Central memory CD4-positive, alpha-beta T cell (primary cell): ENCODE results near the gene EPS8L3.
"Not testable (repeated sequence)": the region's sequence is repeated elsewhere in the genome, so short reads cannot be mapped to it uniquely, and the experiment has no call there.

Experiments used
- DNase-seq: peaks from one replicate; pipeline ENCODE4 v3.0.0; 2022

EPS8L3 gene

DNA sequence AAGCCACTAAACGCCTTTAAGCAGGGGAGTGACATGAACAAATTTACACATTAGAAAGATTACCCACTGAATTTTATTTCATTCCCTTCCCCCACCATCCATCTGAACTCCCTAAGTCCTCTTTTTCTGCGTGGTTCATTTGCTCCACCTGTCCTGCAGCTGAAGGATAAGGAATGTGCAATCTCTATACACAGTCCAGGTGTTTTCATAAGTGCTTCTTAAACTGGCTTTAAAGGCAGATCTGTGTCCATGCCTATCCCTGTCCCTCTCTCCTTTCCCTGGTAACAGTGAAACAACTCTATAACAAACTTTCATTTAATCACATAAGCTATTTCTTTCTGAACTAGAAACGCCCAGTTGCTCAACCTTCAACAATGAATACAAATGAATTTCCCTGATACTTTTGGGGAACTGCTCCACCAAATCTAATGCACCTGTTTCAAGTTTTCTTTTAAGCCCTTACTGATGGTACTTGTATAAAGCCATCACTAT is 31.3 kb downstream of the EPS8L3 start:
- DNase-seq = no peak

DNA sequence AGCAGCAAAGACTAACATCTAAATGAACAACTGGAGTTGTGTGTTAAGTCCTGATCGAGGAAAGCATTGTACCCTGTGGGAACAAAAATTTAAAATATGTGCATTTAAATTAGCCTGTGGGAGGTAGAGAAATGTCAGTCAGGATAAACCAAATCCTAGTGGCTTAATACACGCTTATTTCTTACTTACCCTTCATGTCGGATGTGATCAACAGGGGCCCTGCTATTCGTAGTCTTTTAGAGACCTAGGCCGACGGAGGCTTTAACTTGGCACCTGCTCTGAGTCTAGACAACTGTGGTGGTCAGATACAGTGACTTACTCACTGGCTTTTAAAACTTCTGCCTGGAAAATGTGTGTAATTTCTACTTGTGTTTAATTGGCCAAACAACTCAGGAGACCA is 33.1 kb downstream of the EPS8L3 start:
- DNase-seq = no peak

DNA sequence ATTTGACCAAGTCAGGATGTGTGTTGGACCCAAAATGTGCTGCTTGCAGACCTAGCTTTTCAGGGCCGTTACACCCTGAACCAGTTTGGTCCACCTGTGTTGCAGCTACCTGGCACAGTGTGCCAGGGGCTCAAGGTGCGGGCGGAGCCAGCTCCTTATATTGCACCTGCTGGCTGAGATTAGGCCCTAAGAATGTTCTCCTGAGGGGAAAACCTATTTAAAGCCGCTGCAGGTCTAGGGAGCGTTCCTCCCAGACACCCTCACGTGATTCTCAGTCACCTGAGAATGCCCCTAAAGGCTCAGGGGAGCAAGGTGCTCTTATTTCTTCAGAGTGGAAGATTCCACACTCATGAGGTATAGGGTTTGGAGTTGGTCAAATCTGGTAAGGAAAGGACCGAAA is 34.9 kb downstream of the EPS8L3 start:
- DNase-seq = no peak

DNA sequence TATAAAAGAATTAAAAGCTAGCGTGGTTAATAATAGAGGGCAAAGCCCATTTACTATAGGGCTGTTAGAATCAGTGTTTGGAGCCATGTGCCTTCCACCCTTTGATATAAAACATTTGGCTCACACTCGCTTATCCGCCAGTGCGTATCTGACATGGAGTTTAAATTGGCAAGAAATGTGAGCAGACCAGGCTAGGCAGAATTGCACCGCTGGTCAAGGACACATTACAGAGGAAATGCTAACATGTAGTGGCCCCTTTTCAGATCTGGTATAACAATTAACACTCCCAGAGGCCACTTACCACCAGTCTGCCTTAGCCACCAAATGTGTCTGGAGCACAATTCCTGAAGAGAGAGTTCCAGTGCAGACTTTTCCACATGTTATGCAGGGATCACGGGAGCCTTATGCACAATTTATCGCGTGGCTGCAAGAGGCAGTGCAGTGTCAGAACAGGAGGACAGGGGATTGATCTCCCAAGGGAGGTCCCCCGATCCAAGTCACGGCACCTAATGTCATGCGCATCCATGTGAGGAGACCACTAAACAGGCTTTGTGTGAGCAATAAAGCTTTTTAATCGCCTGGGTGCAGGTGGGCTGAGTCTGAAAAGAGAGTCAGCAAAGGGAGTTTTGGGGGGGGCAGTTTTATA is 36.9 kb downstream of the EPS8L3 start:
- no peak for DNase-seq

DNA sequence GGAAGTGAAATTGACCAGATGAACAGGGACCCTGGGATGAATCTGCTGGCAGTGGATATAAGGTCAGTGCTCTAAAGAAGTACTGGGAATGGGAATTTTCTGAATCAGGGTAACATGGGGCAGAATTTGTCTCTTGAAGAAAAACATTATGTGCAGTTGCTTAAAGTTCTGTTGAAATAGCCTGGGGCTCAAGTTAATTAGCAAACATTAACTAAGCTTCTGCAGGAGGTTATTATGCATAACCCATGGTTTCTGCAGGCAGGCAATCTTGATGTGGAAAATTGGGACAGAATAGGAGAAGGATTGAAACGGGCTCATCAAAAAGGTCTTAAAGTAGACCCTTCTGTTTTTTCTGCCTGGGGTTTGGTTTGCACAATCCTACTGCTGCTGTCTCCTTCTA is 37.7 kb downstream of the EPS8L3 start:
- DNase-seq = no peak

DNA sequence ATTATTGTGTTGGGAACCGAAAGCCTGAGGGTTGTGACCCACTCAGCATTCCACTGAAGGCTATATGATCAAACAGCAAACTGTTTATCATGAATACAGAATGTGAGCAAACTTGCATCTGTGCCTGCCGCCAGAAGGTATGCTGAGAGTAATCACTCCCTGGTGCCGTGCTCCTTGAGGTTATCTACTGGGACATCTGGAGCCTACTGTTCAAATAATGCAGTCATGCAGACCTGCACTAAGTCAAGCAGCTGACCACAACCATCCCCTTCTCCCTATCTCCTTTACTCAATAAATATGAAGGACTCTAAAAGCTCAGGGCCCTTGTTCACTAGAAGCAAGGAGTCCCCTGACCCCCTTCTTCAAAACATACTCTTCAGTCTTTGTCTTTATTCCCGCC is 38.2 kb downstream of the EPS8L3 start:
- no peak for DNase-seq

DNA sequence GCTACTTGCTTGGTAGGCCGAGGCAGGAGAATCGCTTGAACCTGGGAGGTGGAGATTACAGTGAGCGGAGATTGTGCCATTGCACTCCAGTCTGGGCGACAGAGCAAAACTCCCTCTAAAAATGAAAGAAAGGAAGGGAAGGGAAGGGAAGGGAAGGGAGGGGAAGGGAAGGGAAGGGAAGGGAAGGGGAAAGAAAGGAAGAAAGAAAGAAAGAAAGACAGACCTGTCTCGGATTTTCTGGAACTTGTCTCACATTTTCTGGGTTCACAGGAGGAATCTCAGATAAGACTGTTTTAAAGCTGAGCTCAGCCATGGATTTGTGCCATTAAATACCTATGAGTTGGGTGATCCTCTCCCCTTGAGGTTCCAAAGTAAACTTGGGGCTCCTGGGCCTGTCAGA is 38.8 kb downstream of the EPS8L3 start:
- no peak for DNase-seq

DNA sequence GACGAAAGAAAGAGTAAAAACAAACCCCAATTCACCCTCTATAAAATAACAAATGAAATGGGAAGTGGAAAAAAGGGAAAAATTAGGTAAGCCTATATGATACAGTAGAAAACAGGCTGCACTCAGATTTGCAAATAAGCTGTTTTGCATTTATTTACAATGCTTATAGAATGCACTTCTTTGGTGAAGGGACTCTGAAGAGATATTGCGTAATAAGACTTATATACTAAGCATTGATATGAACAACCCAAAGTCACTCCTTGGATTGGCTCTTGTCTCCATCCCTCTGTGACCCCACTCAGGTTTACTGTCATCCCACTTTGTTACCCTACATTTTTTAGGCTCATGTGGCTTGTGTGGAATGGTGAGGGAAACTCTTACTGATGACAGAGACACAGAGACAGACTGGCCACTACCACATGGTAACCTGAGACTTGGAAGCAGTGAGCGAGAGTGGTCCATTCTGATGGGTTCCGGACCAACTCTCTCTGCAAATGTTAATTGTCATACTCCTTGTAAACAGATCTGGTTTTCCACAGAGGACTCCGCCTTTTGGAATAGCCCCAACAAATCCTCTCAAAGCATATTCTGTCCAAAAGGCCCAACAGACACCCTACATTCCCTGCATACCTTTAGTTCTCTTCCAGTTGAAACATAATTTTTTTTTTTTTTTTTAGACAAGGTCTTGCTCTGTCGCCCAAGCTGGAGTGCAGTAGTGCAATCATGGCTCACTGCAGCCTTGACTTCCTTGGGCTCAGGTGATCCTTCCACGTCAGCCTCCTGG is 40.6 kb downstream of the EPS8L3 start:
- no peak for DNase-seq

DNA sequence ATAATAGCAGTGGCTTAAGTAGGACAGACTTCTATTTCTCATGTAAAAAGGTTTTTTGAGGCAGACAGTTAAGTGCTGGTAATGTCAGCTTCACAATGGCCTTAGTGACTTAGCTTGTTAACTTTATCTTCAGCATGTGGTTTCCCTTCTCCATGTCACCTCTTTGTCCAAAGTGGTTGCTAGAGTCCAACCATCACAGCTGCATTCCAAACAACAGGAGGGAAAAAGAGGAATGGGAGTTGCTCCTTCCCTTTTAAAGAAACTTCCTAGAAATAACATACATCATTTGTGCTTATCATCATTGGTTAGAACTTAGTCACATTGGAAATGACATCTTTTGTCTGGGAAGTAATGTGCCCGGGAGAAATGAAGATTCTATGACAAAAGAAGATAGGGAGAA is 41.8 kb downstream of the EPS8L3 start:
- no peak for DNase-seq

DNA sequence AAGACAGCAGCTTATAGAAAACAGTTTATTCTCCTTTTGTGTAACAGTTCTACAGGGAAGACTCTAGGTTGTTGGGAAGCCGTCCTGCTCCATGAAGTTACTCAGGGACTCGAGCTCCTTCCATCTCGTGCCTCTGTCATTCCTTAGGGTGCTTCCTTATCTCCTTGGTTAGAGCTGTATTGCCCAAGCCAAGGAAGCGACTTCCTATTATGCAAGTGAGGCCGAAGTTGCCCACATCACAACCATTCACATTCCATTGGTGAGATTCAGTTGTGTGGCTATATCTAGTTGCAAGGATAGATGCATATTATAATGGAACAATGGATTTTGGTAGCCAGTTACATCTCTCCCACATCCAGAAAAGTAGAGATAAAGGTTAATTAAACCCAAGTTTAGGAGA is 42.7 kb downstream of the EPS8L3 start:
- DNase-seq = no peak

DNA sequence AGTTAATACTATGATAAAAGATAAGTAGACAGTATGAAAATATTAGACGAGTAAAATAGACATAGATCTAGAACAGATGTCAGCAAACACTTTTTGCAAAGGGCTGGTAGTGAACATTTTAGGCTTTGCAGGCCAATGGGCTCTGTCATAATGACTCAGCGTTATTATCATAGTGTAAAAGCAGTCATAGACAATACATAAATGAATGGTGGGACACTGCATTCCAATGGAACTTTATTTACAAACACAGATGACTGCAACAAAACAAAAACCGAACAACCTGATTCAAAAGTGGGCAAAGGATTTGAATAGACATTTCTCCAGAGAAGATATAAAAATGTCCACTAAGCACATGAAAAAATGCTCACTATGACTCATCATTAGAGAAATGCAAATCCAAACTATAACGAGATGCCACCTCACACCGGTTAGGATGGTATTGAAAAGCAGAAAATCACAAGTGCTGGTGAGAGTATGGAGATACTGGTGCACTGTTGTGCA is 44.3 kb downstream of the EPS8L3 start:
- no peak for DNase-seq

DNA sequence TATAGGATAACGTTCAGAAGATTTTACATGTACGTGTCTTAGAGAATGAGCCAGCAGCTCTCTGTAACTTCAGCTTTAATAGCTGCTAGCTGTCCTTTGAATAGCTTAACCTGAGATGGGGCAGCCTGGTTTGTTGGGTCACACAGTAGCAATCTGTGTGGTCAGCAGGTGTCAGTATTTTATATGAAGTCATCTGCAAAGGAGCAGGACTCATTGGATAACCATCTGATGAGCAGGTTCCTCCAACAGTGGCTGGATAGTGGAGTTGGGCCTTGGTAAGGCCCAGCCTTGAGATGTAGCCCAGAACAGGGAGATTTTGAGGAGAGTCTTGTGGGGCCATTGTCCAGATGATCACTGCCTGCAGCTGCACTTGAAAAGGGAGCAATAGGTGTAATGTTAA is 45.2 kb downstream of the EPS8L3 start:
- DNase-seq = no peak

DNA sequence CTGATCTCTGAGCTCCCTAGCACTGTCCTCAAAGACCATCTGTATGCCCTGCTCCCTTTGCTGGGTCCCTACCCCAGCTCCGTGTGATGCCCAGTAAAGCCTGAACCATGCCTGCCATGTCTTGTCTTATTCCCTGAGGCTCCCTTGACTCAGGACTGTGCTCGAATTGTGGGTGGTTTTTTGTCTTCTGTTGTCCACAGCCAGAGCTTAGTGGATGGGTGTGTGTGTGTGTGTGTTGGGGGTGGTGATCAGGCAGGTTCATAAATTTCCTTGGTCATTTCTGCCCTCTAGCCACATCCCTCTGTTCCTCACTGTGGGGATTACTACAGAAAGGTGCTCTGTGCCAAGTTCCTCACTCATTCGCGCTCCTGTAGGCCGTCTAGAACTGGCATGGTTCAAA is 46.0 kb downstream of the EPS8L3 start:
- DNase-seq = no peak

DNA sequence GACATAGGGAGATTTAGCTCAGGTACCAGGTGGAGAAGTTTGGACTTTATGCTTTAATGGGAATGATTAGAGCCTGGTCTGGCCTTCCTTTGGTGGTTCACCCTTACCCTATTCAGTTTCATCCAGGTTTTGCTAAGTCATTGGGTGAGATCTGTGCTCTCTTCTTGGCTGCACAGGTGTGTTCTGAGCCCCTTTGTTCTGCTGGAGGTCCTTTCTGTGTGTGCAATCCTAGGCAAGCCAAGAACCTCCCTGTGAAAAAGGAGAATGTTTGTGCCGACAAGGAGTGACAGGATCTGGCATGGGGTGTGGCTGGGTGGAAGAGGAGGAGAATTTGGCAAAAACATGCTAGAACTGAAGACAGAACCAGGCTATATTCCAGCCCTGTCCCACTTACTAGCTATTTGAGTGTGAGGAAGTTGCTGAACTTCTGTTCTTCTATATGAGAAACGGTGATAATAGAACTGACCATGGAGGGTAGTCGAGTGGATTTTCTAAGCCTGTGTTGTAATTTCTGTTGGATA is 47.1 kb downstream of the EPS8L3 start:
- no peak for DNase-seq

DNA sequence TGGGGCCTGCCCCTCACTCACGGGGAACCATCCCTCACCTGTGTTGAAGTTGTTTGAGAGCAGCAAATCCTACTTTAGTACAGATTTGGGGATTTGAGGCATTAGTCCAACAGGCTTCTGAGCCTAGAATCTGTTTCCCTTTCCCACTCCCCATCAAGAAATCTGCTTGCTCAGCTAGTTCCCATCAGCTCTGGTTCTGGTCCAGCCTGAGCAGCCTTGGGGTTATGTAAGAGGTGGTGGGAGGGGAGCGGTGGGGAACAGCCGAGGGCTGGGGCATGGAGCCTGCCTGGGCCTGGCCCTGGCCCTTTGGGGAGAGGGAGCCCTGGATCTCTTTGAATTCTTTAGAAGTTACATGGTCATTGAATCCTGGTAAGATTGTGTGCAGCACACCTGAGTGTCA is 47.6 kb downstream of the EPS8L3 start:
- no peak for DNase-seq

DNA sequence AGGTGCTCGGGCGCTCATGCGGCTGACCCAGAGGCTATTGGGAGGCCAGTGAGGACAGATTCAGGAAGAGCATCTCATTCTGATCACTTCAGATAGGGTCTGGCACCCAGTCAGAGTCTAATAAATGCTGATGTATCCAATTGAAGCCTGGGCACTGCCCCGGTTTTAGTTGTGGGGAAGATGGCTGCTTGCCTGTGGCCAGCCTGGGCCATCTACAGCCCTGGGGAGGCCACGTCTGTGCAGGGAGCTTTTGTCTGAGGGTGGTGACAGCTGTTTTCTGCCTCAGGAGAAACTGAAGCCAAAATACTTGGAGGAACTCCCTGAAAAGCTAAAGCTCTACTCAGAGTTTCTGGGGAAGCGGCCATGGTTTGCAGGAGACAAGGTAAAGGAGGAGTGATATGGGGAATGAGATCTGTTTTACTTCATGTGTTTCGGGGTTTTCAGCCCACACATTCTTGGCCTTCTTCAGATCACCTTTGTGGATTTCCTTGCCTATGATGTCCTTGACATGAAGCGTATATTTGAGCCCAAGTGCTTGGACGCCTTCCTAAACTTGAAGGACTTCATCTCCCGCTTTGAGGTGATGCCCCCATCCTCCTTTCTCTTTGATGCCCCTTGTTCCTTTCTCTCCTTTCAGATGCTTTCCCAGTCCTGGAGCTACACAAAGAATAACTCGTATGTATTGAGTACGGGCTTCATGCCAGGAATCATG is 48.9 kb downstream of the EPS8L3 start:
- DNase-seq = no peak

DNA sequence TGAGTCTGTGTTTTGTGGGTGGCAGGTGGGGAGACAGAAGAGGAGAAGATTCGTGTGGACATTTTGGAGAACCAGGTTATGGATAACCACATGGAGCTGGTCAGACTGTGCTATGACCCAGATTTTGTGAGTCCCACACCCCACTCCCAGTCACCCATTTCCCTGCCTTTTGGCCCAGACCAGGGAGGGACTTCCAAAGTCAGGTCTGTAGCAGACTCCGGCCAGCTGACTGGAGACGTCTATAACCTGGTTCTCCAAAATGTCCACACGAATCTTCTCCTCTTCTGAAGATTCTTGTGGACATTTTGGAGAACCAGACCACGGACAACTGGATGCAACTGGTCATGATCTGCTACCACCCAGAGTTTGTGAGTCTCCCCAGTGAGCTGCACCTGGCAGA is 50.1 kb downstream of the EPS8L3 start:
- DNase-seq = no peak

DNA sequence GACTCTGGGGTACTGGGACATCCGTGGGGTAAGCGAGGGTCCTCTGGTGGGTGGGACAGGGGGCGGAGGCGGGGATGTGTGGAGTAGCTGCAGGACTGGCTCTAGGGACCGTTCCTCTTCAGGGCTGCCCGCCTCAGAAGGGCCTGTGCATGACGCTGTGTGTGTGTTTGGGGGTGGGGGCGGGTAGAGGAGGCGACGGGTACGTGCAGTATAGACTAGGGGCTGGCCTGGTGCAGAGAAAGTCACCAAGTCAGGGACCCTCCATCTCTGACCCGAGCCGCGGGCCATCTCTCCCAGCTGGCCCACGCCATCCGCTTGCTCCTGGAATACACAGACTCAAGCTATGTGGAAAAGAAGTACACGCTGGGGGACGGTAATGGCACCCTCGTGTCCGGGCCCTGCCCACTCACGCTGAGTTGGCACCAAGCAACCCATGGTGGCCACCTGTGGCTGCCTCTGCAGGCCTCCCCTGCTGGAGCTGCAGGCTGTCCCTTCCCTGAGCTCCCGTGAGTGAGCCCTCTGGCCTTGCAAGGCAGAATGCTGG is 51.3 kb downstream of the EPS8L3 start:
- DNase-seq = no peak

DNA sequence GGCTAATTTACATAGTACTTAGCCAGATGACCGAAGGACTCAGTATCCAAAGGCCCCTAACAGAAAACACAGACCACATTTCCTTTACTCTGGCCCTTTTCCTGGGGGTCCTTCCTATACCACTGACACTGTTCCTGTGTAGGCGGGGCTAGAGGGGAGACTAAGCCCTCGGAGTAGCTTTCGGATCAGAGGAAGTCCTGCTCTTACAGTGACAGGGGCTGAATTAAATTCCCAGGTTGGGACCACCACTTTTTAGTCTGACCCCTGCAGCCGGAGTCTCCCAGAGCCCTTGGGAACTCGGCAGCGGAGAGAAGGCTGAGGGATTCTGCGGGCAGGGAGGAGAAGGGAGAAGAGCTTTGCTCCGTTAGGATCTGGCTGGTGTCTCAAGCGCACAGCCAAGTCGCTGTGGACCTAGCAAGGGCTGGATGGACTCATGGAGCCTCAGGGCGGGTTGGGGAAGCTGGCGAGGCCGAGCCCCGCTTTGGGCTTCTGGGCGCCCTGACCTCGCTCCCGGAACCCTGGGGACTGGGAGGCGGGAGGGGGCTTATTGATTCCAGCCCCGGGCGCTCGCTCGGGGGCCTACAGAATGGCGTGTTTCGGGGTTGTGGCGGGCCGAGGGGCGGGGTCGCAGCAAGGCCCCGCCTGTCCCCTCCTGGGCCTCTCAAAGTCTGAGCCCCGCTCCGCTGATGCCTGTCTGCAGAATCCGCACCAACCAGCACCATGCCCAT is 52.0 kb downstream of the EPS8L3 start, which contains the start of gene GSTM5:
Gene GSTM5, plus strand, starts transcription at position 659 of the 728 bp plus-strand sequence. Its CDS starts 62 bp downstream, at position 721.
- DNase-seq = not testable (repeated sequence)

DNA sequence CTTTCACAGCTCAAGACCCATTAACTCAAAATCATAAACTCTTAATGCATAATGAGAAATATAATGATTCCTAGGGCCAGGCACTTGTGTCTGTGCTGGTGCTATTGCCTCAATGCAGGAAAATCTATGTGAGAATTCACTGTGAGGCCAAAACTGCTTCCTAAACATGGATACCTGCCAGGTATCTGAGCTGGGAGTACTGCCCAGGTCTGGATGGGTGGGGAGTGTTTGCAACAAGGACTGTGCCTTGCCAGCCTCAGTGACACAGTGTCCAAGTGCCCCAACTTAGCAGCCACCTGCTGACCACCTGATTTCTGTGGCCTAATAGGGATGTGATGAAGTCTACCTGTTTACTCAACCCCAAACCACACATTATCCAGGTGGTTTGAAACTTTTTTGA is 53.9 kb downstream of the EPS8L3 start:
- DNase-seq = not testable (repeated sequence)

DNA sequence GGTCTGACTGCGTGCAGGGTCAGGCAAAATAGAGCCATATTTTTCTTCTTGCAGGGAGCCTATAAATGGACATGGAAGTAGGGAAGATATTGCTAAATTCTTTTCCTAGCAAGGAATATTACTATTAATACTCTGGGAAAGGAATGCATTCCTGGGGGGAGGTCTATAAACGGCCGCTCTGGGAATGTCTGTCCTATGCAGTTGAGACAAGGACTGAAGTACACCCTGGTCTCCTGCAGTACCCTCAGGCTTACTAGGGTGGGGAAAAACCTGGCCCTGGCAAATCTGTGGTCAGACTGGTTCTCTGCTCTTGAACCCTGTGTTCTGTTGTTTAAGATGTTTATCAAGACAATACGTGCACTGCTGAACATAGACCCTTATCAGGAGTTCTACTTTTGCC is 54.8 kb downstream of the EPS8L3 start:
- DNase-seq = not testable (repeated sequence)

DNA sequence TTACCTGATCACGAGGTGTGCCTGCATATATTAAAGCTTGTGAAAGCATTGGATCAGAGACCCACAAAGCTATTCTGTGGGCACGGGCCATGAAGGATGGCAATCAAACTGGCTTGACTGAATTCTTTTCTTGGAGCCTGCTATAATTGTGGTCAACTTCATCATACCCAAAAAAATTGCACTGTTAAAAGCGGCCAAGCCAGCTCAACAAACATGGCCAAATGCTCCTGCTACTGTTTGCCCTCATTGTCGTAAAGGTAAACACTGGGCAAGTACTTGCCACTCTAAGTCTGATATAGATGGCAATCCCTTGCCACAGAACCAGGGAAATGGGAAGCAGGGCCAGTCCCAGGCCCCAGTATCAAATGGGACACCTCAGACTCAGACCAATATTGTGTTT is 58.3 kb downstream of the EPS8L3 start:
- no peak for DNase-seq
